Neuron (in vitro differentiated cells): ENCODE measurements around the gene ABHD14A.
"Not testable (repeated sequence)": the region's sequence is repeated elsewhere in the genome, so short reads cannot be mapped to it uniquely, and the experiment has no call there.

Source experiments
- H2AFZ ChIP-seq: one replicate; pipeline ENCODE4 v1.6.1; 2013; ENCODE audit warnings: low read depth, mild to moderate bottlenecking, inconsistent platforms, low read length, moderate library complexity
- H3K27me3 ChIP-seq: one replicate; pipeline ENCODE4 v1.6.1; 2013; ENCODE audit warnings: low read length; ENCODE audit not compliant: insufficient read depth
- H3K36me3 ChIP-seq: one replicate; pipeline ENCODE4 v1.6.1; 2013; ENCODE audit warnings: low read length; ENCODE audit not compliant: insufficient read depth
- H3K4me1 ChIP-seq: one replicate; pipeline ENCODE4 v1.6.1; 2013; ENCODE audit warnings: low read length; ENCODE audit not compliant: insufficient read depth
- H3K4me3 ChIP-seq: 2 replicates; pipeline ENCODE4 v1.5.1; 2013; ENCODE audit warnings: mild to moderate bottlenecking, low read length, moderate library complexity
- H3K9me3 ChIP-seq: one replicate; pipeline ENCODE4 v1.6.1; 2013; ENCODE audit warnings: low read length

Gene ABHD14A

GRCh38 chr3:51974963-51975851, at the start of gene ABHD14A:
Gene ABHD14A, plus strand, starts transcription at chr3:51975064. Its CDS starts 72 bp downstream, at chr3:51975136.
- peak within 1 kb of the TSS; percentile 56 for H3K4me3 ChIP-seq
- no peaks in the 10 kb centered on the region for H3K27me3 ChIP-seq
- H3K36me3 ChIP-seq, result no peaks in the 10 kb centered on the region
- H3K9me3 ChIP-seq, result no peaks in the 10 kb centered on the region
- H3K4me1 ChIP-seq, result peaks cover 17% of the 10 kb centered on the region
- H2AFZ ChIP-seq, result peak within 1 kb of the TSS; percentile 81

- Histone ChIP-seq H3K36me3 (no peaks in the 10 kb centered on the region), H3K27me3 (no peaks in the 10 kb centered on the region), H3K4me1 (no peaks in the 10 kb centered on the region), H3K9me3 (no peaks in the 10 kb centered on the region), H2AFZ (no peak overlapping the region), H3K4me3 (no peak overlapping the region)
These were observed 47.5 kb upstream of the ABHD14A start for GRCh38 chr3:51927061-51927977.

- Histone ChIP-seq H2AFZ (no peak overlapping the region), H3K4me1 (no peaks in the 10 kb centered on the region), H3K36me3 (peaks cover 6% of the 10 kb centered on the region), H3K4me3 (no peak overlapping the region), H3K9me3 (no peaks in the 10 kb centered on the region), H3K27me3 (no peaks in the 10 kb centered on the region)
These were observed 46.4 kb upstream of the ABHD14A start for GRCh38 chr3:51928438-51928837.

- not testable (repeated sequence) for H3K9me3 ChIP-seq, H3K4me3 ChIP-seq, H3K4me1 ChIP-seq, H2AFZ ChIP-seq, H3K27me3 ChIP-seq
- H3K36me3 ChIP-seq, result peaks cover 11% of the 10 kb centered on the region
These were observed 45.9 kb upstream of the ABHD14A start for GRCh38 chr3:51928981-51929380.

- H3K4me3 ChIP-seq, result no peak overlapping the region
- H3K27me3 ChIP-seq, result no peaks in the 10 kb centered on the region
- H3K36me3 ChIP-seq, result peaks cover 17% of the 10 kb centered on the region
- no peaks in the 10 kb centered on the region for H3K4me1 ChIP-seq
- no peaks in the 10 kb centered on the region for H3K9me3 ChIP-seq
- no peak overlapping the region for H2AFZ ChIP-seq
These were observed 45.4 kb upstream of the ABHD14A start for GRCh38 chr3:51929420-51930003.

GRCh38 chr3:51930439-51930838, 44.4 kb upstream of the ABHD14A start:
- H2AFZ ChIP-seq, result no peak overlapping the region
- peaks cover 23% of the 10 kb centered on the region for H3K36me3 ChIP-seq
- no peaks in the 10 kb centered on the region for H3K4me1 ChIP-seq

GRCh38 chr3:51931756-51932155, 43.1 kb upstream of the ABHD14A start:
- Histone ChIP-seq H2AFZ (no peak overlapping the region), H3K36me3 (peaks cover 34% of the 10 kb centered on the region), H3K4me3 (no peak overlapping the region), H3K27me3 (no peaks in the 10 kb centered on the region), H3K4me1 (no peaks in the 10 kb centered on the region), H3K9me3 (no peaks in the 10 kb centered on the region)

More at GRCh38 chr3:51930439-51930838, 44.4 kb upstream of the ABHD14A start:
- no peak overlapping the region for H3K4me3 ChIP-seq
- H3K9me3 ChIP-seq, result no peaks in the 10 kb centered on the region
- H3K27me3 ChIP-seq, result no peaks in the 10 kb centered on the region

- H3K4me1 ChIP-seq, result no peaks in the 10 kb centered on the region
- H3K36me3 ChIP-seq, result peaks cover 42% of the 10 kb centered on the region
- H3K27me3 ChIP-seq, result no peaks in the 10 kb centered on the region
- H3K9me3 ChIP-seq, result no peaks in the 10 kb centered on the region
- H3K4me3 ChIP-seq, result no peak overlapping the region
- H2AFZ ChIP-seq, result no peak overlapping the region
These were observed 42.1 kb upstream of the ABHD14A start for GRCh38 chr3:51932471-51933370.

- Histone ChIP-seq H2AFZ (no peak overlapping the region), H3K36me3 (peaks cover 50% of the 10 kb centered on the region), H3K9me3 (no peaks in the 10 kb centered on the region), H3K4me3 (no peak overlapping the region), H3K4me1 (no peaks in the 10 kb centered on the region), H3K27me3 (no peaks in the 10 kb centered on the region)
These were observed 41.3 kb upstream of the ABHD14A start for GRCh38 chr3:51933471-51934138.

- H3K27me3 ChIP-seq, result no peaks in the 10 kb centered on the region
- no peaks in the 10 kb centered on the region for H3K4me1 ChIP-seq
- H3K4me3 ChIP-seq, result no peak overlapping the region
- no peak overlapping the region for H2AFZ ChIP-seq
- H3K36me3 ChIP-seq, result peaks cover 51% of the 10 kb centered on the region
- H3K9me3 ChIP-seq, result no peaks in the 10 kb centered on the region
These were observed 40.6 kb upstream of the ABHD14A start for GRCh38 chr3:51934139-51934850.

- H3K4me1 ChIP-seq, result peaks cover under 1% of the 10 kb centered on the region
- peaks cover 51% of the 10 kb centered on the region for H3K36me3 ChIP-seq
- no peak overlapping the region for H2AFZ ChIP-seq
- H3K27me3 ChIP-seq, result no peaks in the 10 kb centered on the region
- H3K4me3 ChIP-seq, result no peak overlapping the region
- H3K9me3 ChIP-seq, result no peaks in the 10 kb centered on the region
These were observed 39.6 kb upstream of the ABHD14A start for GRCh38 chr3:51934991-51935885.
